Right atrium auricular region (tissue), 2 donors: Measurements from ENCODE around the gene ARHGAP6. TPM values are rescaled to one million over a fixed set of nuclear protein-coding genes. Genes with fewer than 3 reads are reported as not detected.

Experiments
- DNase-seq: peaks from one replicate; pipeline ENCODE4 v3.0.0-alpha.2; 2019; ENCODE audit warnings: low spot score
- H3K27ac ChIP-seq, 2 donors: fragments of 200-600 bp; sonication (generic); 1 replicate in 1 of 2; 2 replicates in 1 of 2; pipeline ENCODE4 v1.5.1; 2016 to 2019
- H3K27me3 ChIP-seq, 2 donors: fragments of 200-600 bp; sonication (generic); one replicate each; pipeline versions ENCODE4 v1.5.1 to v1.6.0; 2017 to 2019
- H3K36me3 ChIP-seq: fragments of 200-600 bp; sonication (generic); one replicate; pipeline ENCODE4 v1.5.1; 2016
- H3K4me1 ChIP-seq, 2 donors: fragments of 200-600 bp; sonication (generic); one replicate each; pipeline versions ENCODE4 v1.5.1 to v1.6.0; 2017 to 2019
- H3K4me3 ChIP-seq, 2 donors: fragments of 200-600 bp; sonication (generic); 1 replicate in 1 of 2; 2 replicates in 1 of 2; pipeline ENCODE4 v1.5.1; 2017 to 2019; ENCODE audit warnings: mild to moderate bottlenecking in 1 of 2, moderate library complexity in 1 of 2
- H3K9me3 ChIP-seq, 2 donors: fragments of 200-600 bp; sonication (generic); one replicate each; pipeline ENCODE4 v1.5.1; 2019
- total RNA-seq, 2 donors: library from RNA; depleted of rRNA; stranded (reverse); fragments of >200 nt; gene quantifications; one replicate each; pipeline ENCODE4 v1.1.0, GENCODE V29; 2016
- TF ChIP-seq, protein P1 (sequence below), 2 donors: fragments of 200-600 bp; sonication (generic); IDR thresholded peaks; one replicate each; pipeline ENCODE4 v1.5.1; 2019; ENCODE audit warnings: antibody characterized with exemption in 2 of 2

ARHGAP6 gene
- total RNA-seq, 2 donors from 2014 or later, result 5.1 to 9.4 TPM

DNA sequence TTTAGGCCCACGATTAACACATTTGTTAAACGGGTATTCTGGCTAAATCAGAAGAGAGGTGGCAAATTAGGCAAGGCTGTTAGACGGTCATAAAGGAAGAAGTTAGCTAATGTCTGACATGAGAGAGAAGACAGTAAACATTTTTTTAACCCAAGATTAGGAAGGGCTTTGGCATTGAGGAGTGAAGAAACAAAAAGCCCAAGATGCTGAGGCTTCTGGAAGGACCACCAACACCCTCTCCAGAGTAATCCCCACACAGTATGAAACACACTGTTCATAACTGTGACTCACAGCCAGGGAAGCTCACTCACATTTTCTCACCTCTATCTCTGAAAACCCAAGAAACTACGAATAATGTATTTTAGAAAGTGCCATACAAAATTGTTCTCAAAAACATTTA, 244.9 kb downstream of the ARHGAP6 start:
- TF ChIP-seq, protein P1, sequence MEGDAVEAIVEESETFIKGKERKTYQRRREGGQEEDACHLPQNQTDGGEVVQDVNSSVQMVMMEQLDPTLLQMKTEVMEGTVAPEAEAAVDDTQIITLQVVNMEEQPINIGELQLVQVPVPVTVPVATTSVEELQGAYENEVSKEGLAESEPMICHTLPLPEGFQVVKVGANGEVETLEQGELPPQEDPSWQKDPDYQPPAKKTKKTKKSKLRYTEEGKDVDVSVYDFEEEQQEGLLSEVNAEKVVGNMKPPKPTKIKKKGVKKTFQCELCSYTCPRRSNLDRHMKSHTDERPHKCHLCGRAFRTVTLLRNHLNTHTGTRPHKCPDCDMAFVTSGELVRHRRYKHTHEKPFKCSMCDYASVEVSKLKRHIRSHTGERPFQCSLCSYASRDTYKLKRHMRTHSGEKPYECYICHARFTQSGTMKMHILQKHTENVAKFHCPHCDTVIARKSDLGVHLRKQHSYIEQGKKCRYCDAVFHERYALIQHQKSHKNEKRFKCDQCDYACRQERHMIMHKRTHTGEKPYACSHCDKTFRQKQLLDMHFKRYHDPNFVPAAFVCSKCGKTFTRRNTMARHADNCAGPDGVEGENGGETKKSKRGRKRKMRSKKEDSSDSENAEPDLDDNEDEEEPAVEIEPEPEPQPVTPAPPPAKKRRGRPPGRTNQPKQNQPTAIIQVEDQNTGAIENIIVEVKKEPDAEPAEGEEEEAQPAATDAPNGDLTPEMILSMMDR (IDR thresholded peaks at IDR 0.05), result no peak
- no peaks in the 10 kb centered on the region for H3K36me3 ChIP-seq
- H3K9me3 ChIP-seq, result no peaks in the 10 kb centered on the region
- no peaks in the 10 kb centered on the region for H3K27me3 ChIP-seq
- DNase-seq, result no peak
- H3K4me3 ChIP-seq, result no peak overlapping the region
- no peaks in the 10 kb centered on the region for H3K4me1 ChIP-seq
- no peak overlapping the region for H3K27ac ChIP-seq

- TF ChIP-seq, protein P1 (IDR thresholded peaks at IDR 0.05), result no peak
These were observed 246.6 kb downstream of the ARHGAP6 start for GRCh38 chrX:11419102-11419501.

DNA sequence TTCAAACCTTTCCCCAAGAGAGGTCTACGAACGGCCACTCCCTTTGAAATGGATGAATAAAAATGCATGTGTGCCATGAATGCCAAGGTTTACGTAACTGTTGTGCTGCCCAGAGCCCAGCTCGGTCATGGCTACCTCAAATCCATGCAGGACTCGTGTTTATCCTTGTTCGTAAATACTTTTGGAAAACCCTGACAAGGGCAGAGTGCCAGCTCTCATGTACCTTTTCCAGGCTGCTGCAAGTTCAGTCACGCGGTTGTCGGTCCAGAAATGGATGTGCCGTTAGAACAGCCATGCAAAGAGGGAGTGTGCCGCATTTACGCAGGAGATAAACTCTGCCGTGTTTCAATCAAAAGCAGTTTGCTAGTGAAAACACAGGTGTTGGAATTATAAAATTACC, 249.1 kb downstream of the ARHGAP6 start:
- no peak overlapping the region for H3K27ac ChIP-seq
- no peaks in the 10 kb centered on the region for H3K36me3 ChIP-seq
- TF ChIP-seq, protein P1 (IDR thresholded peaks at IDR 0.05), result no peak
- no peaks in the 10 kb centered on the region for H3K4me1 ChIP-seq
- no peaks in the 10 kb centered on the region for H3K27me3 ChIP-seq
- no peak for DNase-seq
- no peaks in the 10 kb centered on the region for H3K9me3 ChIP-seq
- no peak overlapping the region for H3K4me3 ChIP-seq

More at GRCh38 chrX:11419102-11419501, 246.6 kb downstream of the ARHGAP6 start:
- no peak overlapping the region for H3K4me3 ChIP-seq
- no peaks in the 10 kb centered on the region for H3K36me3 ChIP-seq
- no peaks in the 10 kb centered on the region for H3K4me1 ChIP-seq
- H3K27ac ChIP-seq, result no peak overlapping the region
- no peak for DNase-seq
- H3K9me3 ChIP-seq, result no peaks in the 10 kb centered on the region
- H3K27me3 ChIP-seq, result no peaks in the 10 kb centered on the region

DNA sequence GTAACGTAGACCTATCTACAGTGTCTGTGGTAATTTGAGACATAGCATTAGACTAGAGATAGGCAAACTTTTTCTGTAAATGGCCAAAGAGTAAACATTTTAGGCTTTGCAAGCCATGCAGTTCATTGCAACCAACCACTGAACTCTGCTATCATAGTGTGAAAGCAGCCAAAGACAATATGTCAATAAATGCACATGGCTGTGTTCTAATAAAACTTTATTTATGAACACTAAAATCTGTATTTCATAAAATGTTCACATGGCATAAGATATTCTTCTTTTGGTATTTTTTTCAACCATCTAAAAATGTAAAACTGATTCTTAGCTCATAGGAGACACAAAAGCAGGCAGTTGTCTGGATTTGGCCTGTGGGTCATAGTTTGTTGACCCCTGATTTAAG, 251.6 kb downstream of the ARHGAP6 start:
- no peak for DNase-seq
- Histone ChIP-seq H3K9me3 (no peaks in the 10 kb centered on the region), H3K36me3 (no peaks in the 10 kb centered on the region), H3K4me1 (no peaks in the 10 kb centered on the region), H3K27me3 (no peaks in the 10 kb centered on the region), H3K4me3 (no peak overlapping the region), H3K27ac (no peak overlapping the region)
- TF ChIP-seq, protein P1 (IDR thresholded peaks at IDR 0.05), result no peak

- no peak for DNase-seq
These were observed 252.8 kb downstream of the ARHGAP6 start for GRCh38 chrX:11412715-11413623.

More at GRCh38 chrX:11412715-11413623, 252.8 kb downstream of the ARHGAP6 start:
- TF ChIP-seq, protein P1 (IDR thresholded peaks at IDR 0.05), result no peak
- no peaks in the 10 kb centered on the region for H3K36me3 ChIP-seq
- no peaks in the 10 kb centered on the region for H3K9me3 ChIP-seq
- H3K4me1 ChIP-seq, result no peaks in the 10 kb centered on the region
- H3K27me3 ChIP-seq, result no peaks in the 10 kb centered on the region
- H3K4me3 ChIP-seq, result no peak overlapping the region
- H3K27ac ChIP-seq, result no peak overlapping the region
